Measurements from ENCODE around the gene IL10RB.
"Not testable (repeated sequence)": the region's sequence is repeated elsewhere in the genome, so short reads cannot be mapped to it uniquely, and the experiment has no call there.

The IL10RB gene

DNA sequence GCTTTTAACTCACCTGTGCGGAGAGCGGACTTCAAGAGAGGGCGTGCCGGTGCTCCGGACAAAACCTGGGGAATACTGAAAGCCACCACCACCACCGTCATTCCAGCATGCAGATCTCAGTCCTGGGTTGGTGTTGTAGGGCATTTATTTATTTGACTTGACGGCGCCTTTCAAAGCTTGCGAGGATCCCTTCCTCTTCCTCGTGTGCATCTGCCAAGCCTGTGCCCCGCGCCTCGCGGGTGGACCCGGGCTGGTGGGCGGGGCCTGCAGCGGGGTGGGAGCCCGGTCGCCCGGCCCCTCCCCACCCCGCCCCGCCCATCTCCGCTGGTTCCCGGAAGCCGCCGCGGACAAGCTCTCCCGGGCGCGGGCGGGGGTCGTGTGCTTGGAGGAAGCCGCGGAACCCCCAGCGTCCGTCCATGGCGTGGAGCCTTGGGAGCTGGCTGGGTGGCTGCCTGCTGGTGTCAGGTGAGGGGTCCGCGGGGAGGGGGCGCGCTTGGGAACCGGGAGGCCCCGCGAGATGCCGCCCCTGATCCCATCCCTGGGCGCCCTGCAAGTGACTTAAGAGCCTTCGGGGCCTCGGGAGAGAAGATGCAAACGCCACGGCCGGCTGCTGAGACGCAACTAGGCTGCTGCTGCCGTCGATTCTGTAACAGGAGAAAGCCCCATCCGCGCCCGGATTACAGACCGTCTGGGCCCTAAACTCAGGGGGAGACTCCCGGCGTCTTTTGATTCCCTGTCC is at the start of gene IL10RB:
Gene IL10RB (plus strand): TSS at position 318 of the 739 bp plus-strand sequence. CDS start 99 bp downstream, at position 417.
- peak; percentile 67 for DNase-seq (ENCODE audit: low read depth)

DNA sequence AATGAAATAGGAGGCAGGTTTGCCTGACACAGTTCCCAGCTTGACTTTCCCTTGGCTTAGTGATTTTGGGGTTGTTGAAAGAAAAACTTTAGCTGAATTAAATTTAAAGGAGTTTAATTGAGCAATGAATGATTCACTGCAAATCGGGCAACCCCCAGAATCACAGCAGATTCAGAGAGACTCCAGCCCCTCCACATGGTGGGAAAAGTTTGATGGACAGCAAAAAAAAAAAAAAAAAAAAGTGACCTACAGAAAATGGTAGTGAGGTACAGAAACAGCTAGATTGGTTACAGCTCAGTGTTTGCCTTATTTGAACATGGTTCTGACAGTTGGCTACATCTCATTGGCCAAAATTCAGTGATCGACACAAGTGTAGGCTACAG is 49.0 kb upstream of the IL10RB start:
- DNase-seq (ENCODE audit: low read depth) = no peak

DNA sequence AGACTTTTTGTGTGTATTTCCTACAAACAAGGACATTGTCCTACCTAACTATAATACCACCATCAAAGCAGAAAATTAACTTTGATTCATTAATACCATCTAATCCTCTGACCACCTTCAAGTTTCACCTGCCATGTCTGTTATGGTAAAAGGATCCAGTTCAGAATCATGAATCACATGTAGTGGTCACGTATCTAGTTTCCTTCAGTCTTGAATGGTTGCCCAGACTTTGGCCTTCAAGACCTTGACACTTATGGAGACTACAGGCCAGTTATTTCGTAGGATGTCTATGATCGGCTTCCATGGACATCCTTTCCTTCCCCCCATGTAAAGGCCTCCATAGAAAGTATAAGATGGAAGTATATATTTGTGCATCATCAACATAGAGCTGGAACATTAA is 46.9 kb upstream of the IL10RB start:
- DNase-seq (ENCODE audit: low read depth) = no peak

DNA sequence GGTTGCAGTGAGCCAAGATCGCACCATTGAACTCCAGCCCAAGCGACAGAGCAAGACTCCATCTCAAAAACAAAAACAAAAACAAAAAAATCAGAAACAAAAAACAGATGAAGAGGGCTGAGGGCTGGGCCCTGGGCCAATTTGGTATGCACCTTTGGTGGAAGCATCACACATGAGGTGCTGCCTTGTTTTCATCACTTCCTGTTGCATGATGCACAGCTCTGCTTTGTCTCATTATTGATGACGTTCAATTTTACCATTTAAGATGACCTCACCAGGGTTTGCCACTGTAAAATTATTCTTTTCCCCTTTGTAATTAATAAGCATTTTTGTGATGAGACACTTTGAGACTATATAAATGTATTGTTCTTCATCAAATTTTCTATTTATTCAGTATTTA is 46.2 kb upstream of the IL10RB start:
- DNase-seq (ENCODE audit: low read depth) = no peak

DNA sequence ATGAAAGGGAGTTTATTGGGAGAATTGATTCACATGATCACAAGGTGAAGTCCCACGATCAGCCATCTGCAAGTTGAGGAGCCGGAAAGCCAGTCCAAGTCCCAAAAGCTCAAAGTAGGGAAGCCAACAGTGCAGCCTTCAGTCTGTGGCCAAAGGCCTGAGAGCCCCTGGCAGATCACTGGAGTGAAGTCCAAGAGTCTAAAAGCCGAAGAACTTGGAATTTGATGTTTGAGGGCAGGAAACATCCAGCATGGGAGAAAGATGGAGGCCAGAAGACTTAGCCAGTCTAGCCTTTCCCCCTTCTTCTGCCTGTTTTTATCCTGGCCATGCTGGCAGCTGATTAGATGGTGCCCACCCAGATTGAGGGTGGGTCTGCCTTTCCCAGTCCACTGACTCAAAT is 40.8 kb upstream of the IL10RB start:
- not testable (repeated sequence) for DNase-seq (ENCODE audit: low read depth)

DNA sequence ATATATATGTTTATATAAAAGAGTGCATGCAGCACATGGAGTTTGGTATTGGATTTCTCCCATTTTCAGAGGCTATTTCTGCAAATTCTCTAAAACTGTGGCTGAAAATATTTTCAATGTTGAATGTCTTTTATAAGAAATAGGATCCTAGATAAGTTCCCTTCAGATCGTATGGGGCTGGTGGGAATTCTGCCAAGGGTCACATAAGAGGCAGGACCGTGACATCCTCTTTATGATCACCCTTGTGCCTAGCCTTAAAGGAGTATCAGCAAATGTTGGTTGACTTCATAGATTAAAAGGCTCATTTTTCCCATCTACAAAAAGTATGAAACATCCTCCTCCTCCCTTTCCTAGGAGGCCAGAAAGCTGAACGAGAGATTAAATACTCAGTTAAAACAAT is 37.7 kb upstream of the IL10RB start:
- DNase-seq (ENCODE audit: low read depth) = no peak

DNA sequence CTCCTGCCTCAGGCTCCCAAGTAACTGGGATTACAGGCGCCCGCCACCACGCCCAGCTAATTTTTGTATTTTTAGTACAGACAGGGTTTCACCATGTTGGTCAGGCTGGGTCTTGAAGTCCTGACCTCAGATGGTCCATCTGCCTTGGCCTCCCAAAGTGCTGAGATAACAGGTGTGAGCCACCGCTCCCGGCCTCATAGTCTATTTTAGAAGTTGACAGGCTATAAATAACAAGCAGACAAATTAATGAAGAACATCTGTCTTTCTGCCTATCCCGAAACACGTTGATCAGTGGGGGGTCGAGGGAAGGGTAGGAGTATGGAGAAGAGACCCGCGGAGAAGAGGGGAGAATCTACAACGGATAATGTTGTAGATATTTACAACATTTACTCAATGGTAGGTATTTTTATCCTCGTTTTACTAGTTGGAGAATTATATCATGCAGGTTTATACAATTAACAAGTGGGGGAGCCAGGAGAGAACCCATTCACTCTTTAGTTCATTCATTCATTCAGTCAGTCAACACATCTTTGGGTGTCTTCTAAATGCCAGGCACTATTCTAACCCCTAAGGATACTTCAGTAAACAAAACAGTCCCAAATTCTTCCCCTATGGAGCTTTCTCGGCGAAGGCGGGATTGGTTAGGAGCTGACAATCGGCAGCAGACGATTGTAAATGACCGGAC is 36.9 kb upstream of the IL10RB start:
- DNase-seq (ENCODE audit: low read depth) = no peak

DNA sequence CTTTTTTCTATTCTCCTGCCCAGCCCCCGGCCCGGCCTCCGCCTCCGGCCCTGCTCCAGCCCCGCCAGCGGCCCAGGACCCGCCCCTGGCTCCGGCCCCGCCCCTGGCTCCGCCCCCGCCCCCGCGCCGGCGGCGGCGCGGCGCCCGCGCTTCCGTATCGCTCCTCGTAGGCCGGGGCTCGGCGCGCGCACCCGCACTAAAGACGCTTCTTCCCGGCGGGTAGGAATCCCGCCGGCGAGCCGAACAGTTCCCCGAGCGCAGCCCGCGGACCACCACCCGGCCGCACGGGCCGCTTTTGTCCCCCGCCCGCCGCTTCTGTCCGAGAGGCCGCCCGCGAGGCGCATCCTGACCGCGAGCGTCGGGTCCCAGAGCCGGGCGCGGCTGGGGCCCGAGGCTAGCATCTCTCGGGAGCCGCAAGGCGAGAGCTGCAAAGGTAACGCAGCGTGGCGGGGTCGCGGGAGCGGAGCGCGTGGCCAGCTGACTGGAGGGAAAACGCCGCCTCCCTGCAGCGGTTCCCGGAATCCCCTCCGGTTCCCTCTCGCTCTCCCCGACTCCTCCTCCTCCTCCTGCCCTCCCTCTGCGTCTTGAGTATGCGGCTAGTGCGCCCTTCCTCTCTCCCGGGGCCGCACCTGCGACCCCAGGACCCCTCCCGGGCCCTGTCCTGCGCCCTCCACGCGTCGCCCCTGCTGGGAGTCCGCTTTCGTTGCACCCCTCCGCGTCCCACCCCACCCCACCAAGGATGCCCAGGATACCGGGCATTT is 36.2 kb upstream of the IL10RB start, which contains the start of gene IFNAR2:
Gene IFNAR2 (plus strand): TSS at position 155 of the 761 bp plus-strand sequence. CDS start 11,985 bp downstream, outside the sequence.
- DNase-seq (ENCODE audit: low read depth) = peak; percentile 68

DNA sequence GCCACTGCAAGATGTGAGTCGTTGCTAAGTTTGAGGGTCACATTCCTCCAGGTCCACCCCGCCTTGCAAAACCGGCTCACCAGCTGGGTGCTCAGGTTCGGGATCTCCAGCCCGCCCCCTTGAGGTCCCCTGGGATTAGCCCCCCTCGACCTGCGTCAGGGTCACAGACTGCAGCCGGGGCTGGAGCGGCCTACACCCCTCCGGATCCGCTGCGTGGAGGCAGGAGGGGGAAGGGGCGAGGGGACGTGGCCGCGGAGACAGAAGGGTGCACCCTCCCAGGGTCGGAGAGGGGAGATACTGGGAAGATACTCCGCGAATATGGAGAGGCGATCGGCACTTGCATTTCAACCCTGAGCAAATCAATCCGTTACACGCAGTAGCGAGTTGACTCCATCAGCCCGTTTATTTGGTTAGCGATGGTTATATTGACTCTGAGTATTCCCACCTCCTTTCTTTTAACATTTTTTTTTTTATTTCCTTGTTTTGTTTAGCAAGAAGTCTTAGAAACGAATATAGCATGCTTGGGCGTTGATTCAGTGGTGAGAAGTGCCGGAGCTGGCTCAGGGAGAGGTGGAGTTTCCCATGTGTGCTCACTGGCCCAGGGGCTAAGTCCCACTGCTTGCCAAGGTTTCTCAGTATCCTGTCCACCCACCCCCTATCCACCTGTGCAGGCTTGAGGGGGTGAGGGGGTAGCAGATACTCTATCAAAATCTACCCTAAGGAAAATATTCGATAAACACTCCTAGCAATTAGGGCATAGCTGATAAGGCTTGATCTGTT is 35.4 kb upstream of the IL10RB start:
- DNase-seq (ENCODE audit: low read depth) = peak; percentile 63

DNA sequence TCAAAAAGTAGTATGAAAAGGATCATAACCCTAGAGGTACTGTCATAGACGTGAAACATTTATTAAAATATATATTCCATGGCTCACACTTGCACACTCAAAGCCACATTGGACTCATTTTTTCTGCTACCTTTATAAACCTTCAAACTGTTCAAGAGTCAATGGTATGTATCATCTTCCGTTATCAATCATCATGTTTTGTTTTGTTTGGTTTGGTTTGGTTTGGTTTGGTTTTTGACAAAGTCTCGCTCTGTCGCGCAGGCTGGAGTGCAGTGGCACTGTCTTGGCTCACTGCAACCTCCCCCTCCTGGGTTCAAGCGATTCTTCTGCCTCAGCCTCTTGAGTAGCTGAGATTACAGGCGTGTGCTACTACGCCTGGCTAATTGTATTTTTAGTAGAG is 34.6 kb upstream of the IL10RB start:
- no peak for DNase-seq (ENCODE audit: low read depth)

DNA sequence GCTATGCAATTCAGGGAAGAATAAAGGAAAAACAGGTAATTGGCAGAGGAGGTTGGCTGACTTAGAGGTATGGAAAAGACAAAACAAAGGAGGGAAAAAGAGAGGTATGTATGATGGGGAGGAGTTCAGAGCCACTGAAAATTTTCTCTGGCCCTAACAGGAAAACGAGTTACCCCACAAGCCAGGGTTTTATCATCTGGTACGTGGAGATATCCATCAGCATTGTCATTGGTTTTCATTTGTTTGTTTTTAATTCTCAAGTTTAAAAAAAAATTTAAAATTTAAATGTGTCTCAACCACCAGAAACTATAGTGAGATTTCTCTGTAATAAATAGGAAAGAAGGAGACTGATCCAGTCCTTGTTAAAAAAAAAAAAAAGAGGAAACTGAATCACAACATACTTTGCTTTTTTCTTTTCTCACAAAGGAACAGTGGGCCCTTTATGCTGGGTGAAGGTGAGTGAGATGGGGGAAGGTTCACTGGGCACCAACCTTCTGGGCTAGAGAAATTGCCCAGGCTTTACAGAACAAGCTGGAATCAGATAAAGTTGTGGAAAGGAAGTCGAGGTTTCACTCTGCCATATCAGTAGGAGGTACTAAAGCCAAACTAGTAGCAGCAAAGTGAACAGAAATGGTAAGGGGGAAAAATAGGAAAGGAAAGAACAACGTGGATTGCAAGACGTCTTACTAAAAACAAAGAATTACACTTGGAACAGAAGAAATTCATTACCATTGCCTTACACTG is 33.7 kb upstream of the IL10RB start:
- DNase-seq (ENCODE audit: low read depth) = no peak

DNA sequence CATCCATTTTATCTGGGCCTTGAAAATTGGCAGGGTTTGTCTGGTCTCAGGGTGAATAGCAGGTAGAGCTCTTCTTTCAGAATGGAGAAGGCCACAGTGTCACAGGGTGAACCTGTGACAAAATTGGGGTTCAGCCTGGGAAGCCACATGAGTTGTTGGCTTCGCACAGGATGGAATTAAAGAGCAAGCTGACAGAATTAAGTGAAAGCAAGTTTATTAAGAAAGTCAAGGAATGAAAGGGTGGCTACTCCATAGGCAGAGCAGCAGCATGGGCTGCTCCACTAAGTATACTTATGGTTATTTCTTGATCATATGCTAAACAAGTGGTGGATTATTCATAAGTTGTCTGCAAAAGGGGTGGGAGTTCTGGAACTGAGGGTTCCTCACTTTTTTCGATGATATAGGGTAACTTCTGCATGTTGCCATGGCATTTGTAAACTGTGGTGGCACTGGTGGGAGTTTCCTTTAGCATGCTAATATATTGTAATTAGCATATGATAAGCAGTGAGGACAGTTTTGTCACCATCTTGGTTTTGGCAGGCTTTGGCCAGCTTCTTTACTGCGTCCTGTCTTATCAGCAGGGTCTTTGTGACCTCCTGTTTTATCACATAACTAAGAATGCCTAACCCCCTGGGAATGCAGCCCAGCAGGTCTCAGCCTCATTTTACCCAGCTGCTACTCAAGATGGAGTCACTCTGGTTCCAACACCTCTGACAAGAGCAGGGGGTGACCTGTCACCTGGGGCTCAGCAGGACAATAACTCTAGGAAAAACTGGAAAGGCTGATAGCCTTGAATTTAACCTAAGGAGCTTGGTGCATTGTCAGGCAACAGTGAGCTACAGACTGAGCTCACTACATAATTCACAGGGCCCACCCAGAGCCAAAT is 31.3 kb upstream of the IL10RB start:
- DNase-seq (ENCODE audit: low read depth) = no peak

DNA sequence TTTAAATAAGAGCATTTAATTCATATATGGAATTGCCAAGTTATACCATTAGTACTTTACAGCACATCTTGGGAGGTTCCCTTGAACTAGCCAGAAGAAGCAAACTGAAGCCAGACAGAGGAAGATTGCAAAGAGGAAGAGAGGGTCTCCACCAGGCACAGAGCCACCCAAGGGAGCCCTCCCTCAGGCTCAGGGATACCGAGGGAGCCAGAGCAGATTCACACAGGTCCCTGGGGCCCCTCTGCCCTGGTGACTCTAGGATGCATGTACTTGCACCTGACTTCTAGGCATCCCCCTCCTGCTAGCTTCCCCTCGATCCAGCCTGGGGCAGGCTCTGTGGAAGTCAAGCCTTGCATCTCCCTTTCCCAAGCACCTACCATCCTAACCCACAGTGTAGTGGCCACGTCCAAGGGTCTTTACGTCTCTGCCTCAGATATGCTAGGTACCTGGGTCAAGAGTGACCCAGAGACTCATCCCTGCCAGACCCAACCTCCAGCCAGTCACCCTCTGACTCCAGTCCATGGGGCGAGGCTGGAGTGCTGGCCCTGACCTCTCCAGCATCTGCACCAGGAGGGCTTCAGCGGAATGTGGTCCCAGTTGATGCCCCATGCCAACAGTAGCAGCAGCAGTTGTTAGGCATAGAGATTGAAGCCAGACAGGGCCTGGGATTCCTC is 30.0 kb upstream of the IL10RB start:
- no peak for DNase-seq (ENCODE audit: low read depth)

DNA sequence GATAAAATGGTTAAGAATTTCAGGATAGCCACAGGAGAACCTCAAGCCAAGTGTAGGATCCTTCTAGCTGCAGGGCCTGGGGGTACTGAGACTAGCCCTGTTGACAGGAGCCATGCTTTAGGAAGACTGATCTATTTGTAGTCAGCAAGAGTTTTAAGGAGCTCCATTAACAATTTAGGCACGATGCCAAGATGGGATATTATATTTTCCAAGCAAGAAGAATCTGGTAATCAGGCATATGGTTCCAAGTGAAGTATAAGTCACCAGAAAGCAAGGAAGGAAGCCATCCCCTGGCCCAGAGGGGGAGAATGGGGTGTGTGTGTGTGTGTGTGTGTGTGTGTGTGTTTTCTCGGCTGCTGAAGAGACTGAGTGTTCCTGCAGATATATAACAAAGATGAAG is 29.4 kb upstream of the IL10RB start:
- DNase-seq (ENCODE audit: low read depth) = no peak

DNA sequence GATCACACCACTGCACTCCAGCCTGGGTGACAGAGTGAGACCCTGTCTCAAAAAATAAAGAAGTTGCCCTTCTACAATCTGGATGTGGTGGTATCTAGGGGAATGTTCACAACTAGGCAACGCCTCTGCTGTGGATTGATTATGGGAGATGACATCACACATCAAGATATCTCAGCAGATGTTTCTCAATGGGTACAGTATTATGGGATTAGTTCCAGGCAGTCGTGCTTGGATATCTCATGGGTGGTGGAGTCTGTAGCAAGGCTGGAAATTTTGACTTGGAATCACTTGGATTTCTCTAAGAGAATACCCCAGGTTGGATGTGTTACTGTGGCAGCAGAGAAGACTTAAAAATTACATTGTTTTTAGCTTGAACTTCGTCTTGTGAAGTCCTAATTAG is 28.7 kb upstream of the IL10RB start:
- no peak for DNase-seq (ENCODE audit: low read depth)

DNA sequence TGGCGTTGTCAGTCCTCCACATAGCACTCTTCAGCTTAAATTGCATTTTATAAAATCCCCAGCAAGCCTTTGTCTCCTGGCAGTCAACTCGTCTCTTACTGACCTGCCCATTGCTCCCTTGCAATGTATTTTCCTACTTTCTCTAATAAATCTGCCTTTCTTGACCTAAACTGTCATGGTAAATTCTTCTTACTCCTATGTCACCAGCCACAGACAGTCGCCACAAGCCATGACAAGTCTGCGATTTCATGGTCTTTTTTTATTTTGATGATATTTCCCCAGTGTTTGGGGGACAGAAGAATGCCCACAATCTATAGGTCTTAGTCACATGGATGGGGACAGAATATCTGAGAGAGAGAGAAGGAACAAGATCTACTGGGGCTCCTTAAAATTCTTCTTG is 28.0 kb upstream of the IL10RB start:
- peak; percentile 12 for DNase-seq (ENCODE audit: low read depth)

DNA sequence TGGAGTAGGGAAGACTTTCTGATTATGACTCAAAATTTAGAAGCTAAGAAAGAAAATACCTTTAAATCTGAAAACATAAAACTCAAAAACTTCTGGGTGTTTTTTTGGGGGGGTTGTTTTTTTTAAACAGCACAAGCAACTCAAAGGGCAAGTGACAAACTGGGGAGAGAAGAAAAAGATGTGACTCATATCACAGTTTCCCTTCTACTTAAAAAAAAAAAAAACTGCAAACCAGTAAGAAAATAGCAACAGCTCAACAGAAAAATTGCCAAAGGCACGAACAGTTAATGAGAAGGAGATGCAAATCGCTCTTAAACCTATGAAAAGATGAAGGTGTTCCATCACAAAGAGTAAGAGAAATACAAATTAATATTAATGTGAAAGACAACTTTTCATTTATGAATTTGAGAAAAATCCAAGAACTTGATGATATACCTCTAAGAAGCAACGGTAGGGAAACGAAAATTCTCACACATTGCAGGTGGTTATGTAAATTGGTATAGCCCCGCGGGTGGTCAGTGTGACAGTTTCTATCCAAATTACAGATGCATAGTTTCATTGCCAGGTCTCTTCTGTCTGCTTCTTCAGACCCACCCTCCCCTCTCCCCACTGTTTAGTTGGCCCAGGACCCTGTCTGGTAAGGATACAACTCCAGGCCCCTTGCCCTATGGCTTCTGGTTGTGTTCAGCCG is 27.5 kb upstream of the IL10RB start:
- DNase-seq (ENCODE audit: low read depth) = peak; percentile 24

DNA sequence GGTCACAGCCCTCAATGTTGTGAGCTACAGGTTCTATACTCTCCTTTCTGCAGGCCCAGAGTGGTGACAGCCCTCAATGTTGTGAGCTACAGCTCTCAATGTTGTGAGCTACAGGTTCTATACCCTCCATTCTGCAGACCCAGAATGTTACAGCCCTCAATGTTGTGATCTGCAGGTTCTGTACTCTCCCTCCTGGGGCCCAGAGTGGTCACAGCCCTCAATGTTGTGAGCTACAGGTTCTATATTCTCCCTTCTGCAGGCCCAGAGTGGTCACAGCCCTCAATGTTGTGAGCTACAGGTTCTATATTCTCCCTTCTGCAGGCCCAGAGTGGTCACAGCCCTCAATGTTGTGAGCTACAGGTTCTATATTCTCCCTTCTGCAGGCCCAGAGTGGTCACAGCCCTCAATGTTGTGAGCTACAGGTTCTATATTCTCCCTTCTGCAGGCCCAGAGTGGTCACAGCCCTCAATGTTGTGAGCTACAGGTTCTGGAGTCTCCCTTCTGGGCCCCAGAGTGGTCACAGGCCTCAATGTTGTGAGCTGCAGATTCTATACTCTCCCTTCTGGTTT is 26.5 kb upstream of the IL10RB start:
- DNase-seq (ENCODE audit: low read depth) = not testable (repeated sequence)

DNA sequence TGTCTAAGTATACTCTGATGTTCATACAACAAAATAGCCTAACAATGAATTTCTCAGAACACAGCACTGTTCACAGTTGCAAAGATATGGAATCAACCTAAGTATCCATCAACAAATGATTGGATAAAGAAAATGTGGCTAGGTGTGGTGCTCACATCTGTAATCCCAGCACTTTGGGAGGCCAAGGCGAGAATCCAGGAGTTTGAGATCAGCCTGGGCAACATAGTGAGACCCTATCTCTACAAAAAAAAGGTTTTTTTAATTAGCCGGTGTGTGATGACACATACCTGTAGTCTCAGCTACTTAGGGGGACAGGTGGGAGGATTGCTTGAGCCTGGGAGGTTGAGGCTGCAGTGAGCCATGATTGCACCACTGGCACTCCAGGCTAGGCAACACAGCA is 25.8 kb upstream of the IL10RB start:
- no peak for DNase-seq (ENCODE audit: low read depth)

Measured in EH (cell line).